K562 (cell line): ENCODE data around the gene BRME1. TPM values are rescaled to one million over a fixed set of nuclear protein-coding genes. Genes with fewer than 3 reads are reported as not detected.

Source experiments
- ARID1B ChIP-seq: fragments of 450-650 bp; IDR thresholded peaks from 2 replicates; pipeline ENCODE4 v1.6.1; 2016; ENCODE audit warnings: antibody characterized with exemption, mild to moderate bottlenecking, inconsistent platforms
- C11orf30 ChIP-seq: fragments of 450-650 bp; IDR thresholded peaks from 2 replicates; pipeline ENCODE4 v1.6.1; 2016; ENCODE audit warnings: low read depth, mild to moderate bottlenecking
- EGR1 ChIP-seq: fragments of 450-650 bp; conservative IDR thresholded peaks from 2 replicates; pipeline ENCODE4 v1.6.1; 2017; ENCODE audit warnings: mild to moderate bottlenecking
- GABPA ChIP-seq: fragments of 200-800 bp; sonication (Bioruptor generic); conservative IDR thresholded peaks from 2 replicates; pipeline ENCODE4 v1.6.1; 2016; ENCODE audit warnings: low read depth, missing genetic modification characterization, missing compliant biosample characterization
- GATAD2A ChIP-seq: fragments of 450-650 bp; IDR thresholded peaks from 2 replicates; pipeline ENCODE4 v1.6.1; 2017
- HDAC1 ChIP-seq, 2 experiments: fragments of 450-650 bp; IDR thresholded peaks; 2 replicates each; pipeline ENCODE4 v1.6.1; 2016 to 2017; ENCODE audit warnings: inconsistent platforms in 1 of 2, mild to moderate bottlenecking in 1 of 2, moderate library complexity in 1 of 2
- HMGN3 ChIP-seq: IDR thresholded peaks from 2 replicates; pipeline ENCODE4 v1.6.1; 2011; ENCODE audit warnings: borderline replicate concordance, low read depth, mild to moderate bottlenecking, mixed read lengths, low read length; ENCODE audit not compliant: insufficient read length; ENCODE audit errors: extremely low read depth
- ILF3 ChIP-seq: fragments of 450-650 bp; IDR thresholded peaks from 2 replicates; pipeline ENCODE4 v1.6.1; 2018; ENCODE audit warnings: antibody characterized with exemption, mild to moderate bottlenecking, moderate library complexity, borderline replicate concordance
- IRF2 ChIP-seq: sonication (generic); formaldehyde crosslinking; IDR thresholded peaks from 2 replicates; pipeline ENCODE4 v1.8.1; 2022; ENCODE audit warnings: mild to moderate bottlenecking, missing genetic modification reagents
- MAFK ChIP-seq: IDR thresholded peaks from 2 replicates; pipeline ENCODE4 v1.6.1; 2011; ENCODE audit warnings: low read length, improper control_type of control experiment
- MTA1 ChIP-seq: fragments of 450-650 bp; IDR thresholded peaks from 2 replicates; pipeline ENCODE4 v1.6.1; 2017; ENCODE audit warnings: borderline replicate concordance
- MYNN ChIP-seq, 2 experiments: sonication (generic); formaldehyde crosslinking in 1 of 2; IDR thresholded peaks; 2 replicates each; pipeline versions ENCODE4 v1.5.0 to v1.6.1; 2016 to 2020; ENCODE audit warnings: antibody characterized with exemption in 1 of 2, missing genetic modification reagents in 1 of 2
- NONO ChIP-seq, 2 experiments: fragments of 200-400 bp in 1 of 2; fragments of 450-650 bp in 1 of 2; formaldehyde crosslinking in 1 of 2; IDR thresholded peaks; 2 replicates each; pipeline ENCODE4 v1.6.1; 2017; ENCODE audit warnings: low read depth in 2 of 2, mild to moderate bottlenecking in 2 of 2, moderate library complexity in 2 of 2, low read length in 1 of 2
- NR2C1 ChIP-seq, 2 experiments: fragments of 450-650 bp; IDR thresholded peaks; 2 replicates each; pipeline ENCODE4 v1.6.1; 2017; ENCODE audit warnings: mild to moderate bottlenecking in 2 of 2, antibody characterized with exemption in 1 of 2, inconsistent platforms in 1 of 2, missing compliant biosample characterization in 1 of 2, missing genetic modification characterization in 1 of 2
- RB1 ChIP-seq: fragments of 450-650 bp; IDR thresholded peaks from 2 replicates; pipeline ENCODE4 v1.6.1; 2017; ENCODE audit warnings: low read depth, mild to moderate bottlenecking
- SIN3A ChIP-seq, 2 experiments: fragments of 150-350 bp in 1 of 2; IDR thresholded peaks; 2 replicates each; pipeline ENCODE4 v1.6.1; 2011 to 2016; ENCODE audit warnings: borderline replicate concordance in 2 of 2, low read depth in 2 of 2, low read length in 2 of 2, mild to moderate bottlenecking in 2 of 2, moderate library complexity in 2 of 2; ENCODE audit not compliant: control insufficient read depth in 1 of 2
- SMAD4 ChIP-seq: fragments of 250-450 bp; sonication (Bioruptor Pico); conservative IDR thresholded peaks from 2 replicates; pipeline ENCODE4 v1.8.0; 2021; ENCODE audit warnings: inconsistent platforms, mild to moderate bottlenecking, moderate library complexity
- SRF ChIP-seq, 2 experiments: fragments of 250-450, 450-650 bp in 1 of 2; sonication (Bioruptor Pico) in 1 of 2; sonication (generic) in 1 of 2; formaldehyde crosslinking; IDR thresholded peaks; 2 replicates each; pipeline versions ENCODE4 v1.5.0 to v1.5.1; 2020 to 2022; ENCODE audit warnings: mild to moderate bottlenecking in 1 of 2, missing genetic modification reagents in 1 of 2
- STAG1 ChIP-seq: sonication (generic); formaldehyde crosslinking; IDR thresholded peaks from 2 replicates; pipeline ENCODE4 v1.5.0; 2020; ENCODE audit warnings: missing genetic modification reagents, borderline replicate concordance
- TAF7 ChIP-seq: fragments of 450-650 bp; IDR thresholded peaks from 2 replicates; pipeline ENCODE4 v1.6.1; 2016; ENCODE audit warnings: missing genetic modification characterization, missing compliant biosample characterization
- TRIM28 ChIP-seq: fragments of 450-650 bp; IDR thresholded peaks from 2 replicates; pipeline ENCODE4 v1.6.1; 2017
- VEZF1 ChIP-seq: fragments of 200-800 bp; sonication (Bioruptor generic); IDR thresholded peaks from 2 replicates; pipeline ENCODE4 v1.6.1; 2017; ENCODE audit warnings: missing genetic modification characterization, missing compliant biosample characterization
- ZBTB7A ChIP-seq: IDR thresholded peaks from 2 replicates; pipeline ENCODE4 v1.6.1; 2011; ENCODE audit warnings: low read depth, mild to moderate bottlenecking, low read length, moderate library complexity, borderline replicate concordance; ENCODE audit not compliant: control insufficient read depth
- ZNF316 ChIP-seq: fragments of 450-650 bp; IDR thresholded peaks from 2 replicates; pipeline ENCODE4 v1.6.1; 2016
- polyA plus RNA-seq, 8 experiments: library from polyadenylated mRNA; depleted of rRNA in 4 of 8; stranded (reverse) in 5 of 8; unstranded in 3 of 8; fragments of >200 nt; fragmentation: Nextera tagmentation in 2 of 8; fragmentation: Illumina TruSeq in 1 of 8; extraction: Ambion mirVana in 2 of 8; extraction: Trizol in 1 of 8; gene quantifications; 2 replicates each; pipeline versions ENCODE4 v1.2.1 to v1.2.3, GENCODE V29; 2011 to 2014; ENCODE audit warnings: inconsistent platforms in 1 of 8, missing spikeins in 1 of 8
- total RNA-seq, 7 experiments: library from RNA; depleted of rRNA in 6 of 7; stranded (reverse); fragments of >200 nt in 6 of 7; fragmentation: Illumina TruSeq in 2 of 7; extraction: Trizol in 2 of 7; gene quantifications; 2 replicates each; pipeline versions ENCODE4 v1.2.1 to v1.2.3, GENCODE V29; 2011 to 2021; ENCODE audit warnings: low replicate concordance in 1 of 7
- TF ChIP-seq, protein P1 (sequence below), 2 experiments: fragments of 450-650 bp; conservative IDR thresholded peaks; 2 replicates each; pipeline ENCODE4 v1.6.1; 2017; ENCODE audit warnings: mild to moderate bottlenecking in 2 of 2, moderate library complexity in 2 of 2

Gene BRME1
- total and polyA plus RNA-seq, 9 of the 15 experiments (the other 6 are each of a cell fraction or from before 2014, with no cell fraction given), result 0.75 to 6.1 (median 3.6) TPM

GRCh38 chr19:13861714-13862531 lies 44.0 kb downstream of the BRME1 start (continued):
- TF ChIP-seq VEZF1 (peak; percentile 96), TRIM28 (no peak), ARID1B (peak; percentile 57), MAFK (peak; percentile 59), SMAD4 (peak; percentile 68; the same call in 1 of the 2 replicates), NR2C1 (IDR thresholded peaks at IDR 0.05) (no peak), NR2C1 (tag; IDR thresholded peaks at IDR 0.05) (0 out of 2 replicates have a peak, but pooled peaks have one; percentile 4), C11orf30 (peak; percentile 71; the same call in 1 of the 2 replicates), STAG1 (CRISPR knock-in tag) (peak; percentile 82; the same call in 1 of the 2 replicates), ILF3 (no peak), NONO (IDR thresholded peaks at IDR 0.05; ENCODE audit: low read depth in 2 of 2, low read length in 1 of 2) (peak in 1 of 2 experiments; percentile 15; a peak in 1 of 4 replicates), MYNN (IDR thresholded peaks at IDR 0.05) (0 out of 2 replicates have a peak, but pooled peaks have one; percentile 37), MYNN (CRISPR knock-in tag; IDR thresholded peaks at IDR 0.05) (no peak), ZNF316 (peak; percentile 7; the same call in 1 of the 2 replicates), HDAC1 (IDR thresholded peaks at IDR 0.05) (peak in 1 of 2 experiments; percentile 32; a peak in 1 of 4 replicates), SIN3A (IDR thresholded peaks at IDR 0.05; ENCODE audit: borderline replicate concordance in 2 of 2, control insufficient read depth in 1 of 2, low read depth in 2 of 2, low read length in 2 of 2) (peak in 1 of 2 experiments; percentile 41; a peak in 1 of 4 replicates), GATAD2A (peak; percentile 88), RB1 (peak; percentile 94), IRF2 (CRISPR knock-in tag) (no peak), HMGN3 (peak; percentile 55), EGR1 (peak; percentile 94), MTA1 (peak; percentile 33; the same call in 1 of the 2 replicates), SRF (CRISPR knock-in tag; IDR thresholded peaks at IDR 0.05) (peak in 1 of 2 experiments; percentile 74; a peak in 1 of 4 replicates), GABPA (tag) (peak; percentile 60; the same call in 1 of the 2 replicates), TAF7 (tag) (peak; percentile 72), ZBTB7A (peak; percentile 88)
- TF ChIP-seq, protein P1, sequence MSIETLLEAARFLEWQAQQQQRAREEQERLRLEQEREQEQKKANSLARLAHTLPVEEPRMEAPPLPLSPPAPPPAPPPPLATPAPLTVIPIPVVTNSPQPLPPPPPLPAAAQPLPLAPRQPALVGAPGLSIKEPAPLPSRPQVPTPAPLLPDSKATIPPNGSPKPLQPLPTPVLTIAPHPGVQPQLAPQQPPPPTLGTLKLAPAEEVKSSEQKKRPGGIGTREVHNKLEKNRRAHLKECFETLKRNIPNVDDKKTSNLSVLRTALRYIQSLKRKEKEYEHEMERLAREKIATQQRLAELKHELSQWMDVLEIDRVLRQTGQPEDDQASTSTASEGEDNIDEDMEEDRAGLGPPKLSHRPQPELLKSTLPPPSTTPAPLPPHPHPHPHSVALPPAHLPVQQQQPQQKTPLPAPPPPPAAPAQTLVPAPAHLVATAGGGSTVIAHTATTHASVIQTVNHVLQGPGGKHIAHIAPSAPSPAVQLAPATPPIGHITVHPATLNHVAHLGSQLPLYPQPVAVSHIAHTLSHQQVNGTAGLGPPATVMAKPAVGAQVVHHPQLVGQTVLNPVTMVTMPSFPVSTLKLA (conservative IDR thresholded peaks at IDR 0.05), result peak in 1 of 2 experiments; percentile 65; a peak in 2 of 4 replicates
